Stimulated activated CD4-positive, alpha-beta T cell treated with anti-CD3 and anti-CD28 coated beads, TNF-alpha, amount 100 ng/mL, for 48 hours (primary cell): ENCODE data around the gene MOV10L1.

Experiments
- DNase-seq, 3 donors: peaks; one replicate each; pipeline ENCODE4 v3.0.0-alpha.2; 2020; ENCODE audit warnings: low read depth in 3 of 3

Gene MOV10L1

GRCh38 chr22:50089682-50090411, at the start of gene MOV10L1:
Gene MOV10L1, plus strand, starts transcription at chr22:50090006. Its CDS starts 83 bp downstream, at chr22:50090089.
- DNase-seq, result no peak

- no peak for DNase-seq
These were observed 49.1 kb upstream of the MOV10L1 start for GRCh38 chr22:50040717-50041116.

GRCh38 chr22:50041361-50042065, 48.3 kb upstream of the MOV10L1 start:
- no peak for DNase-seq

- no peak for DNase-seq
These were observed 45.2 kb upstream of the MOV10L1 start for GRCh38 chr22:50044485-50045118.

- DNase-seq, result no peak
These were observed 44.4 kb upstream of the MOV10L1 start for GRCh38 chr22:50045211-50046018.

GRCh38 chr22:50046019-50046415, 43.8 kb upstream of the MOV10L1 start:
- no peak for DNase-seq

- DNase-seq, result no peak
These were observed 43.1 kb upstream of the MOV10L1 start for GRCh38 chr22:50046481-50047245.

GRCh38 chr22:50047346-50047745, 42.5 kb upstream of the MOV10L1 start:
- DNase-seq, result no peak

GRCh38 chr22:50048061-50048765, 41.6 kb upstream of the MOV10L1 start:
- DNase-seq, result no peak

GRCh38 chr22:50048836-50049235, 41.0 kb upstream of the MOV10L1 start:
- no peak for DNase-seq

- DNase-seq, result no peak
These were observed 40.3 kb upstream of the MOV10L1 start for GRCh38 chr22:50049299-50050195.

GRCh38 chr22:50051930-50052329, 37.9 kb upstream of the MOV10L1 start:
- no peak for DNase-seq

- no peak for DNase-seq
These were observed 35.9 kb upstream of the MOV10L1 start for GRCh38 chr22:50053861-50054260.

- DNase-seq, result no peak
These were observed 33.4 kb upstream of the MOV10L1 start for GRCh38 chr22:50056214-50056972.

GRCh38 chr22:50057278-50058060, 32.3 kb upstream of the MOV10L1 start:
- DNase-seq, result no peak

GRCh38 chr22:50058061-50058905, 31.5 kb upstream of the MOV10L1 start, which contains the start of gene TTLL8:
Gene TTLL8, minus strand, starts transcription at chr22:50058298.
- no peak for DNase-seq
